SK-N-SH (cell line): ENCODE measurements around the gene ULK1. TPM values are rescaled to one million over a fixed set of nuclear protein-coding genes. Genes with fewer than 3 reads are reported as not detected.

Experiments
- CTCF ChIA-PET: fragments of 300-600, 350-600 bp; formaldehyde crosslinking; extraction: SDS; loops from one replicate; lab custom pipeline; 2021; lab: Yijun Ruan, JAX
- POLR2A ChIA-PET: fragments of 350-600 bp; sonication (Branson Sonifier 250); formaldehyde crosslinking; extraction: SDS; loops from one replicate; lab custom pipeline; 2020; ENCODE audit warnings: antibody characterized with exemption, inconsistent platforms; lab: Yijun Ruan, JAX
- DNase-seq: peaks from one replicate; pipeline ENCODE4 v3.0.0; 2012
- H2AFZ ChIP-seq: fragments of 200-600 bp; sonication (generic); 2 replicates; pipeline ENCODE4 v1.8.1; 2016; ENCODE audit warnings: antibody characterized with exemption, mild to moderate bottlenecking, low read depth
- H3F3A ChIP-seq: fragments of 200-600 bp; sonication (generic); replicated peaks from 2 replicates; pipeline ENCODE3; 2016; ENCODE audit warnings: antibody characterized with exemption, mild to moderate bottlenecking; ENCODE audit not compliant: insufficient read depth
- H3K27ac ChIP-seq, 2 experiments: fragments of 200-500 bp in 1 of 2; fragments of 200-600 bp in 1 of 2; sonication (Bioruptor generic) in 1 of 2; sonication (generic), shearing (Covaris generic) in 1 of 2; 2 replicates each; pipeline versions ENCODE4 v1.5.1 to v1.6.1; 2014 to 2016; ENCODE audit warnings: low read depth in 2 of 2, inconsistent platforms in 1 of 2, low read length in 1 of 2, mild to moderate bottlenecking in 1 of 2, mixed read lengths in 1 of 2
- H3K27me3 ChIP-seq: fragments of 200-600 bp; sonication (generic), shearing (Covaris generic); 2 replicates; pipeline ENCODE4 v1.6.1; 2016; ENCODE audit warnings: mixed run types; ENCODE audit not compliant: insufficient read depth
- H3K36me3 ChIP-seq, 2 experiments: fragments of 200-500 bp in 1 of 2; fragments of 200-600 bp in 1 of 2; sonication (Bioruptor generic) in 1 of 2; sonication (generic) in 1 of 2; replicated peaks in 1 of 2; 2 replicates each; pipeline versions ENCODE3 to v1.5.1; 2014 to 2016; ENCODE audit warnings: low read length in 1 of 2, mild to moderate bottlenecking in 1 of 2; ENCODE audit not compliant: insufficient read depth in 2 of 2, control insufficient read depth in 1 of 2
- H3K4me1 ChIP-seq, 2 experiments: fragments of 200-500 bp in 1 of 2; fragments of 200-600 bp in 1 of 2; sonication (Bioruptor generic) in 1 of 2; sonication (generic), shearing (Covaris generic) in 1 of 2; 2 replicates each; pipeline versions ENCODE4 v1.5.1 to v1.6.1; 2014 to 2016; ENCODE audit warnings: low read depth in 1 of 2, low read length in 1 of 2, mixed run types in 1 of 2; ENCODE audit not compliant: insufficient read depth in 2 of 2, control insufficient read depth in 1 of 2
- H3K4me2 ChIP-seq: fragments of 200-600 bp; sonication (generic), shearing (Covaris generic); 2 replicates; pipeline ENCODE4 v1.6.1; 2017; ENCODE audit warnings: mixed run types
- H3K4me3 ChIP-seq, 2 experiments: fragments of 200-500 bp in 1 of 2; fragments of 200-600 bp in 1 of 2; sonication (Bioruptor generic) in 1 of 2; sonication (generic), shearing (Covaris generic) in 1 of 2; 2 replicates each; pipeline versions ENCODE4 v1.5.1 to v1.8.1; 2014 to 2016; ENCODE audit warnings: low read depth in 2 of 2, inconsistent platforms in 1 of 2, low read length in 1 of 2, mild to moderate bottlenecking in 1 of 2, mixed read lengths in 1 of 2, moderate library complexity in 1 of 2
- H3K79me2 ChIP-seq: fragments of 200-600 bp; sonication (generic); 2 replicates; pipeline ENCODE4 v1.8.1; 2017; ENCODE audit warnings: mild to moderate bottlenecking; ENCODE audit not compliant: insufficient read depth
- H3K9ac ChIP-seq: fragments of 200-600 bp; sonication (generic); 2 replicates; pipeline ENCODE4 v1.6.1; 2017; ENCODE audit warnings: mixed run types
- H3K9me2 ChIP-seq: fragments of 200-600 bp; sonication (generic); 2 replicates; pipeline ENCODE4 v1.6.1; 2017; ENCODE audit warnings: mixed run types
- H3K9me3 ChIP-seq: fragments of 200-600 bp; sonication (generic); 2 replicates; pipeline ENCODE4 v1.6.1; 2017; ENCODE audit warnings: mixed run types, mild to moderate bottlenecking, moderate library complexity
- H4K20me1 ChIP-seq: fragments of 200-600 bp; sonication (generic); 2 replicates; pipeline ENCODE4 v1.6.1; 2017; ENCODE audit warnings: mild to moderate bottlenecking, mixed run types; ENCODE audit not compliant: insufficient read depth
- EP300 ChIP-seq, 2 experiments: IDR thresholded peaks; 2 replicates each; pipeline versions ENCODE4 v1.4.0 to v1.6.1; 2012; ENCODE audit warnings: borderline replicate concordance in 1 of 2, low read depth in 1 of 2, low read length in 1 of 2
- FOSL2 ChIP-seq: IDR thresholded peaks from 2 replicates; pipeline ENCODE4 v1.4.0; 2012; ENCODE audit warnings: low read depth, mild to moderate bottlenecking, moderate library complexity, borderline replicate concordance
- MXI1 ChIP-seq: IDR thresholded peaks from 2 replicates; pipeline ENCODE4 v1.6.1; 2012; ENCODE audit warnings: mild to moderate bottlenecking, low read depth, low read length, improper control_type of control experiment
- NRF1 ChIP-seq: IDR thresholded peaks from 2 replicates; pipeline ENCODE4 v1.6.1; 2012; ENCODE audit warnings: low read depth, mild to moderate bottlenecking, low read length
- POLR2AphosphoS5 ChIP-seq: IDR thresholded peaks from 2 replicates; pipeline ENCODE4 v1.6.1; 2012; ENCODE audit warnings: low read depth, low read length
- RAD21 ChIP-seq: IDR thresholded peaks from 2 replicates; pipeline ENCODE4 v1.6.1; 2012; ENCODE audit warnings: mild to moderate bottlenecking, low read length
- RCOR1 ChIP-seq: fragments of 150-350 bp; IDR thresholded peaks from 2 replicates; pipeline ENCODE4 v1.6.1; 2017; ENCODE audit warnings: antibody characterized with exemption, low read length
- RFX5 ChIP-seq: IDR thresholded peaks from 2 replicates; pipeline ENCODE4 v1.6.1; 2012; ENCODE audit warnings: mild to moderate bottlenecking, improper control_type of control experiment, low read length
- TCF12 ChIP-seq: IDR thresholded peaks from 2 replicates; pipeline ENCODE4 v1.4.0; 2012
- WGBS: methylation state at CpG from one replicate; pipeline ENCODE4 v1.1.6; 2017; ENCODE audit warnings: low lambda C conversion rate; 5-methylcytosine and 5-hydroxymethylcytosine counted together
- polyA plus RNA-seq, 3 experiments: library from polyadenylated mRNA; depleted of rRNA; stranded (reverse); fragments of >200 nt; gene quantifications; 2 replicates each; pipeline ENCODE4 v1.2.3, GENCODE V29; 2012
- TF ChIP-seq, protein P1 (sequence below): fragments of 150-350 bp; IDR thresholded peaks from 2 replicates; pipeline ENCODE4 v1.6.1; 2017; ENCODE audit warnings: antibody characterized with exemption, low read length, low read depth, borderline replicate concordance
- TF ChIP-seq, protein P2 (sequence below): fragments of 200-600 bp; sonication (generic); IDR thresholded peaks from 2 replicates; pipeline ENCODE4 v1.6.1; 2017; ENCODE audit warnings: antibody characterized with exemption, mild to moderate bottlenecking, moderate library complexity
- TF ChIP-seq, protein P3 (sequence below): IDR thresholded peaks from 2 replicates; pipeline ENCODE4; 2012
- TF ChIP-seq, protein P4 (sequence below): IDR thresholded peaks from 2 replicates; pipeline ENCODE4 v1.4.0; 2012; ENCODE audit warnings: low read depth
- TF ChIP-seq, protein P5 (sequence below): IDR thresholded peaks from 2 replicates; pipeline ENCODE4 v1.6.1; 2012; ENCODE audit warnings: mild to moderate bottlenecking, low read depth, low read length, moderate library complexity

Gene ULK1
- polyA plus RNA-seq, 1 of the 3 experiments (the other 2 are of a cell fraction), result 10.7 TPM

DNA sequence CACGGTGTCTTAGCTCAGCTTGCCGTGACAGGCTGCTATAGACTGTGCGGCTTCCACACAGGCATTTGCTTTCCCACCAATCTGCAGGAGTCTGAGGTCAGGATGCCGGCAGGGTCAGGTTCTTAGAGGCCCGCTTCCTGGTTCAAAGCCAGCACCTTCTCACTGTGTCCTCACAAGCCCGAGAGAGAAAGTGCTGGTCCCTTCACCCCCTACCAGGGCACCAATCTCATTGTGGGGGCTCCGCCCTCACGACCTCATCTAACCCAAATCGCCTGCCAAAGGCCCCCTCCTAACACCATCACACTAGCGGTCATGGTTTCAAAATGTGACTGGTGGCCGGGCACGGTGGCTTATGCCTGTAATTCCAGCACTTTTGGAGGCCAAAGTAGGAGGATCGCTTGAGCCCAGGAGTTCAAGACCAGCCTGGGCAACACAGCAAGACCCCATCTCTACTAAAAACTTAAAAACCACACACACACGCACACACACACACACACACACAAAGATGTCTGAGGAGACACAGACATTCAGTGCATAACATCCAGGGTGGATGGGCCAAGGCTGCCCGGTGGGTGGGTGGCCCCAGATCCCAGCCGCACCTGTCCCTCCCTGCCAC lies 39.5 kb upstream of the ULK1 start:
- ChIA-PET POLR2A (no interaction called here), CTCF (interaction anchor here (1.0 to 1.2 kb wide), 2 partner anchors 16 to 18 kb away, joined by 3 read pairs; no protein-coding TSS in a partner anchor)
- Histone ChIP-seq H3K4me1 (peaks cover 0 to 6% of the 10 kb centered on the region in 2 experiments; a peak in 1 of 4 replicates), H3K9me2 (no peaks in the 10 kb centered on the region), H3K36me3 (no peaks in the 10 kb centered on the region), H4K20me1 (no peaks in the 10 kb centered on the region), H2AFZ (no peak overlapping the region), H3K9ac (no peak overlapping the region), H3F3A (no peaks in the 10 kb centered on the region), H3K27ac (no peak overlapping the region), H3K9me3 (no peaks in the 10 kb centered on the region), H3K79me2 (no peaks in the 10 kb centered on the region), H3K27me3 (no peaks in the 10 kb centered on the region)
- DNase-seq, result no peak
- 78% methylated on average over 16 of the region's 16 CpGs for WGBS
- TF ChIP-seq FOSL2, result no peak
- TF ChIP-seq, protein P1, sequence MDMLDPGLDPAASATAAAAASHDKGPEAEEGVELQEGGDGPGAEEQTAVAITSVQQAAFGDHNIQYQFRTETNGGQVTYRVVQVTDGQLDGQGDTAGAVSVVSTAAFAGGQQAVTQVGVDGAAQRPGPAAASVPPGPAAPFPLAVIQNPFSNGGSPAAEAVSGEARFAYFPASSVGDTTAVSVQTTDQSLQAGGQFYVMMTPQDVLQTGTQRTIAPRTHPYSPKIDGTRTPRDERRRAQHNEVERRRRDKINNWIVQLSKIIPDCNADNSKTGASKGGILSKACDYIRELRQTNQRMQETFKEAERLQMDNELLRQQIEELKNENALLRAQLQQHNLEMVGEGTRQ, result no peak
- TF ChIP-seq TCF12, result no peak
- no peak for TF ChIP-seq EP300 (IDR thresholded peaks at IDR 0.05; ENCODE audit: borderline replicate concordance in 1 of 2, low read depth in 1 of 2, low read length in 1 of 2)
- TF ChIP-seq, all 33 proteins: peak for 0
- no peak overlapping the region for H3K4me2 ChIP-seq
- H3K4me3 ChIP-seq, result no peak overlapping the region

DNA sequence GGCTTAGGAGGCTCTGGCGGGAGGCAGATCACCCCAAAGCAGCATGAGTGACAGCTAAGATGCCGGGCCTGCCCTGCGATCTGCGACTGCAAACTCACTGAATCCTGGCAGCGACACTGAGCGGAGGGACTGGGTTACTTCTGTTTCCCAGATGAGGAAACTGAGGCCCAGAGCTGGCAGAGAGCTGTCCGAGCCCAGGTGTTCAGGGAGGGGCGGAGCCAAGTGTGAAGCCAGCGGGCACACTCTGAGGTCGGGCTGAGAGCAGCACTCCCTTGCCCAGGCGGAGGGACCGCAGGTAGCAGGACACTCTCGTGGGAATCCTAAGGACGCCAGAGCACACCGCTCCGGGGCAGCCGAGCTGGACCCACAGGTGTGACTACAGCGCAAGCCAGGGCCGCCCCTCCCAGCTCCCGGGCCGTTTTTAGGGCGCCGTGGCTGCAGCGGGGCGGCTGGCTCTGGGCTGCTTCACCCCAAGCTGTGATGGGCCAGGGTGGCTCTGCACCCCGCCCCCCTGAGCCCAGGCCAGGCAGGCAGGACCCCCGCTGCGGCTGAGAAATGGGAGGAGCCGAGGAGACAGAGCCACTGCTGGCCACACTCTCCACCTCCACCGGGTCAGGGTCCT lies 38.8 kb upstream of the ULK1 start:
- TF ChIP-seq, protein P2, sequence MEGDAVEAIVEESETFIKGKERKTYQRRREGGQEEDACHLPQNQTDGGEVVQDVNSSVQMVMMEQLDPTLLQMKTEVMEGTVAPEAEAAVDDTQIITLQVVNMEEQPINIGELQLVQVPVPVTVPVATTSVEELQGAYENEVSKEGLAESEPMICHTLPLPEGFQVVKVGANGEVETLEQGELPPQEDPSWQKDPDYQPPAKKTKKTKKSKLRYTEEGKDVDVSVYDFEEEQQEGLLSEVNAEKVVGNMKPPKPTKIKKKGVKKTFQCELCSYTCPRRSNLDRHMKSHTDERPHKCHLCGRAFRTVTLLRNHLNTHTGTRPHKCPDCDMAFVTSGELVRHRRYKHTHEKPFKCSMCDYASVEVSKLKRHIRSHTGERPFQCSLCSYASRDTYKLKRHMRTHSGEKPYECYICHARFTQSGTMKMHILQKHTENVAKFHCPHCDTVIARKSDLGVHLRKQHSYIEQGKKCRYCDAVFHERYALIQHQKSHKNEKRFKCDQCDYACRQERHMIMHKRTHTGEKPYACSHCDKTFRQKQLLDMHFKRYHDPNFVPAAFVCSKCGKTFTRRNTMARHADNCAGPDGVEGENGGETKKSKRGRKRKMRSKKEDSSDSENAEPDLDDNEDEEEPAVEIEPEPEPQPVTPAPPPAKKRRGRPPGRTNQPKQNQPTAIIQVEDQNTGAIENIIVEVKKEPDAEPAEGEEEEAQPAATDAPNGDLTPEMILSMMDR, result no peak
- no peak for TF ChIP-seq RFX5
- TF ChIP-seq RAD21, result no peak
- no peak for TF ChIP-seq NRF1
- no peak for TF ChIP-seq POLR2AphosphoS5
- TF ChIP-seq, protein P3, sequence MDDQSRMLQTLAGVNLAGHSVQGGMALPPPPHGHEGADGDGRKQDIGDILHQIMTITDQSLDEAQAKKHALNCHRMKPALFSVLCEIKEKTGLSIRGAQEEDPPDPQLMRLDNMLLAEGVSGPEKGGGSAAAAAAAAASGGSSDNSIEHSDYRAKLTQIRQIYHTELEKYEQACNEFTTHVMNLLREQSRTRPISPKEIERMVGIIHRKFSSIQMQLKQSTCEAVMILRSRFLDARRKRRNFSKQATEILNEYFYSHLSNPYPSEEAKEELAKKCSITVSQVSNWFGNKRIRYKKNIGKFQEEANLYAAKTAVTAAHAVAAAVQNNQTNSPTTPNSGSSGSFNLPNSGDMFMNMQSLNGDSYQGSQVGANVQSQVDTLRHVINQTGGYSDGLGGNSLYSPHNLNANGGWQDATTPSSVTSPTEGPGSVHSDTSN, result no peak
- no peak for TF ChIP-seq TCF12
- TF ChIP-seq MXI1, result no peak
- no peak for TF ChIP-seq RCOR1
- TF ChIP-seq, protein P4, sequence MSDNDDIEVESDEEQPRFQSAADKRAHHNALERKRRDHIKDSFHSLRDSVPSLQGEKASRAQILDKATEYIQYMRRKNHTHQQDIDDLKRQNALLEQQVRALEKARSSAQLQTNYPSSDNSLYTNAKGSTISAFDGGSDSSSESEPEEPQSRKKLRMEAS, result no peak
- TF ChIP-seq, protein P5, sequence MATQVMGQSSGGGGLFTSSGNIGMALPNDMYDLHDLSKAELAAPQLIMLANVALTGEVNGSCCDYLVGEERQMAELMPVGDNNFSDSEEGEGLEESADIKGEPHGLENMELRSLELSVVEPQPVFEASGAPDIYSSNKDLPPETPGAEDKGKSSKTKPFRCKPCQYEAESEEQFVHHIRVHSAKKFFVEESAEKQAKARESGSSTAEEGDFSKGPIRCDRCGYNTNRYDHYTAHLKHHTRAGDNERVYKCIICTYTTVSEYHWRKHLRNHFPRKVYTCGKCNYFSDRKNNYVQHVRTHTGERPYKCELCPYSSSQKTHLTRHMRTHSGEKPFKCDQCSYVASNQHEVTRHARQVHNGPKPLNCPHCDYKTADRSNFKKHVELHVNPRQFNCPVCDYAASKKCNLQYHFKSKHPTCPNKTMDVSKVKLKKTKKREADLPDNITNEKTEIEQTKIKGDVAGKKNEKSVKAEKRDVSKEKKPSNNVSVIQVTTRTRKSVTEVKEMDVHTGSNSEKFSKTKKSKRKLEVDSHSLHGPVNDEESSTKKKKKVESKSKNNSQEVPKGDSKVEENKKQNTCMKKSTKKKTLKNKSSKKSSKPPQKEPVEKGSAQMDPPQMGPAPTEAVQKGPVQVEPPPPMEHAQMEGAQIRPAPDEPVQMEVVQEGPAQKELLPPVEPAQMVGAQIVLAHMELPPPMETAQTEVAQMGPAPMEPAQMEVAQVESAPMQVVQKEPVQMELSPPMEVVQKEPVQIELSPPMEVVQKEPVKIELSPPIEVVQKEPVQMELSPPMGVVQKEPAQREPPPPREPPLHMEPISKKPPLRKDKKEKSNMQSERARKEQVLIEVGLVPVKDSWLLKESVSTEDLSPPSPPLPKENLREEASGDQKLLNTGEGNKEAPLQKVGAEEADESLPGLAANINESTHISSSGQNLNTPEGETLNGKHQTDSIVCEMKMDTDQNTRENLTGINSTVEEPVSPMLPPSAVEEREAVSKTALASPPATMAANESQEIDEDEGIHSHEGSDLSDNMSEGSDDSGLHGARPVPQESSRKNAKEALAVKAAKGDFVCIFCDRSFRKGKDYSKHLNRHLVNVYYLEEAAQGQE, result no peak
- TF ChIP-seq, protein P1, result no peak
- peaks cover 0 to 10% of the 10 kb centered on the region in 2 experiments; a peak in 1 of 4 replicates for H3K4me1 ChIP-seq
- no peak overlapping the region for H3K27ac ChIP-seq
- no peaks in the 10 kb centered on the region for H3F3A ChIP-seq
- ChIA-PET POLR2A (no interaction called here), CTCF (interaction anchor here (1.0 kb wide), 1 partner anchor 17 kb away, joined by 3 read pairs; no protein-coding TSS in a partner anchor)
- no peaks in the 10 kb centered on the region for H3K27me3 ChIP-seq
- no peaks in the 10 kb centered on the region for H3K9me3 ChIP-seq
- H3K36me3 ChIP-seq, result no peaks in the 10 kb centered on the region
- H3K4me3 ChIP-seq, result no peak overlapping the region
- H4K20me1 ChIP-seq, result no peaks in the 10 kb centered on the region
- no peaks in the 10 kb centered on the region for H3K79me2 ChIP-seq
- H3K4me2 ChIP-seq, result no peak overlapping the region
- 36% methylated on average over 3 of the region's 30 CpGs for WGBS
- DNase-seq, result no peak
- no peak overlapping the region for H2AFZ ChIP-seq
- no peaks in the 10 kb centered on the region for H3K9me2 ChIP-seq
- H3K9ac ChIP-seq, result no peak overlapping the region
